Colon (tissue), 2 donors: Measurements from ENCODE around the gene GPS1.

Source experiments
- FAIRE-seq: peaks from 2 replicates; lab custom pipeline; 2012; peaks lifted over from hg19 to GRCh38; lab: Jason Lieb, UNC
- donor health status: control.
- donor health status: control.

The GPS1 gene

DNA sequence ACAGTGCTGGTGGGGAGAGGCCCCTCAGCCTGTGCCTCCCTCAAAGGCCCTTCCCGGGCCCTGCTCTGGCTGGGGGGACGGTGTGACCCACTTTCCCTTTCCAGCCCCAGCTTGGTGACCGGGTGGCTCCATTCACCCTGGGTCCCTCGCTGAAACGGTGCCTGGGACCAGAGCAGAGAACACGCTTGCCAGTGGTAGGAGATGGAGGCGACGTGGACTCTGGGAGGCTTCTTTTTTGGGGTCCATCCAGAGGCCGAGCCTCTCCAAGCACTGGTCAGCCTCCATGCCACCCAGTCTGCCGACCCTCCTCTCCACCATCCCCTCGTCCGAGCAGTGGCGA is 36.8 kb upstream of the GPS1 start:
- no peak for FAIRE-seq

DNA sequence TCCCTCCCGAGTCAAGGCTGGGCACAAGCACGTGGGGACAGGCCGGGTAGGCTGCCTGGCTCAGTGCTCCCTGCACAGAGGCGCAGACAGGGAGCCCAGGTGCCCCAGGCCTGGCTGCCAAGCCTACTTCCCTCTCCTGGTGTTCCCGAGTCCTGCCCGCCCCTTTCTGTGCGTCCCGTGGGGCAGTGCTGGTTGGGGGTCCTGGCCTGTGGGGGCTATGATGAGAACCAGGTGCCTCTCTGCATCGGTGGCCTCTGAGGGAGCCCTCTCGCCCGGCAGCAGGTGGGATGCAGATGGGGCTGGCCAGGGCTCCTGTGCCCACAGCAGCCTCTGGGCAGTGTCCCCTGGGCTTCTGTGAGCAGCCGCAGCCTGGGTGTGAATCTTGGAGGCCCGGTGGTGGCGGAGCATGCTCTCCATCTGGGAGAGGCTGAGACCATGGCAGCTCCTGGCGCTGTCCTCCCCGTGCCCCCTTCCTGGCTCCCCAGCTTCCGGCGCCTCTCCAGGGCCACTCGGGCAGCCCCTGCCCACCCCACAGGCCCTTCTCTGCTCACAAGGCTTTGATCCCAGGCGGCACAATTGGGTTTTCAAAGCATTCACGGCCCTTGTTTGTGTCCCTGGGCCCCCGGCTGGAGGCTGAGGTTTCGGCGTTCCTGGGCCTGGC is 36.3 kb upstream of the GPS1 start:
- FAIRE-seq: no peak

DNA sequence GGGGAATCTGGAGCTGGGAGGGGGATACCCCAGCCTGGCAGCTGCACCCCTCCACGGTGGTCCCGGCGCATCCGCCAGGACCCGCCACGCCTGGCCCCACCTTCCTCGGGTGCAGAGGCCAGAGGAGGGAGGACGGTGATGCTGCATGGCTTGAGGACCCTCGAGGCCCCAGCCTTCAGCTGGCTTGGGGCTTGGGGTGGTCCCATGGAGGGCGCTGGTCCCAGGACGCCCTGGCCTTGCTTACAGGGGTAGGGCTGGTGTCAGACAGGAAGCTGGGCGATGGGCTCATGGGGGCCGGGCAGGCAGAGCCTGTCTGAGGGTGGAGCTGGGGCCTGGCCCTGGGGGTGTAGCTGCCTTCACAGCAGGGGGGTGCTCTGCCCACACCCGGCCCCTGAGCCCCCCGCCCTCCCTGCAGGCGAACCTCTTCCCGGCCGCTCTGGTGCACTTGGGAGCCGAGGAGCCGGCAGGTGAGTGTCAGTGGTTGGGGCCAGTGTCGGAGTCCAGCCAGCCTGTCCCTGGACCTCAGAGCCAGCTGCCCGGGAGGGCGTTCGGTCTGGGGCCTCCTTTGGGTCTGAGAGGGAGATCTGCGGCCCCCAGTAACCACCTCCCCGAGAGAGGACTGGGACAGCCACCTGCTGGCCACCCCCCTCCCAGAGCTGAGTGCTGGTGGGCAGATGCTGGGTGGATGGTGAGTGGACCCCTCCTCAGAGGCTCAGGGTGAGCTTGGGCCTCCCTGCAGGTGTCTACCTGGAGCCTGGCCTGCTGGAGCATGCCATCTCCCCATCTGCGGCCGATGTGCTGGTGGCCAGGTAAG is 35.4 kb upstream of the GPS1 start:
- no peak for FAIRE-seq

DNA sequence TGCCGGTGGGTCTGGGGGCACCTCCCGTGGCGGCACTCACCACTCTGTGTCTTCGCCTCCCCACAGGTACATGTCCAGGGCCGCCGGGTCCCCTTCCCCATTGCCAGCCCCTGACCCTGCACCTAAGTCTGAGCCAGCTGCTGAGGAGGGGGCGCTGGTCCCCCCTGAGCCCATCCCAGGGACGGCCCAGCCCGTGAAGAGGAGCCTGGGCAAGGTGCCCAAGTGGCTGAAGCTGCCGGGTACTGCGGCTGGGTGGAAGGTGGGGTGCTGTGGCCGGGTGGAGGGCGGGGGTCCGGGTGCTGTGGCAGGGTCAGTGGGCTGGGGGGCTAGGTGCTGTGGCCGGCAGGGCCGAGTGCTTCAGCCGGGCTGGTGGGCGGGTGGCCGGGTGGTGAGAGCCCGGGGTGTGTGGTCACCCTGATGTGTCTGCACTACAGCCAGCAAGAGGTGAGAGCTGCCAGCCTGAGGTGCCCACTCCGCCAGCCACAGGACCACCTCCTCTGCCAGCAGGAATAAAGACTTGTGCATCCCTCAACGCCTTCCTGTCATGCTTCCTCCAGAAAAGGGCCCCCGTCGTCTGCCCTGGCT is 34.7 kb upstream of the GPS1 start:
- no peak for FAIRE-seq

DNA sequence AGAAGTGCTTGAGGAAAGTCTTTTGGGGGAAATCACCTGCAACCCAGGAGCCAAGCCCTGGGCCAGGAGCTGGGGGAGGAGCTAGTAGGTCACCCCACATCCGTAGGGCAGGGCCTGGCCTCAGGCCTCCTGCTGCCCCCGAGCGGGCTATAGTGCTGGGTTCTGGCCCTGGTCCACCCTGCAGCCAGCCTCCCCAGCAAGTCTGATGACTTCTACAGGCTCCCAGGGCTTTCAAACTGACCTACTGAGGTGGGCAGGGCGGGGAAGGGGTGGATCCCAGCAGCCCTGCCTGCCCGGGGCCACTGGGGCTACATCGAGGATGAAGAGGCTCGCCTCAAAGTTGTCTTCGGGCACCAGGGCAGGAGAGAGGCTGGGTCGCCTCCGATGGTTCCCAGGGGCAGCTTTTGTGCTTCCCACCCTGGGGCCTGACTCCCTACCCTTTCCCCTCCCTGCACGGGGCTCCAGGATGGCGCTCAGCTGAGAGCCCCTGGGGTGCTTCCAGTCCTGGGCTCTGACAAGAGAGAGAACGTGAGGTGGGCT is 34.0 kb upstream of the GPS1 start:
- FAIRE-seq: no peak

DNA sequence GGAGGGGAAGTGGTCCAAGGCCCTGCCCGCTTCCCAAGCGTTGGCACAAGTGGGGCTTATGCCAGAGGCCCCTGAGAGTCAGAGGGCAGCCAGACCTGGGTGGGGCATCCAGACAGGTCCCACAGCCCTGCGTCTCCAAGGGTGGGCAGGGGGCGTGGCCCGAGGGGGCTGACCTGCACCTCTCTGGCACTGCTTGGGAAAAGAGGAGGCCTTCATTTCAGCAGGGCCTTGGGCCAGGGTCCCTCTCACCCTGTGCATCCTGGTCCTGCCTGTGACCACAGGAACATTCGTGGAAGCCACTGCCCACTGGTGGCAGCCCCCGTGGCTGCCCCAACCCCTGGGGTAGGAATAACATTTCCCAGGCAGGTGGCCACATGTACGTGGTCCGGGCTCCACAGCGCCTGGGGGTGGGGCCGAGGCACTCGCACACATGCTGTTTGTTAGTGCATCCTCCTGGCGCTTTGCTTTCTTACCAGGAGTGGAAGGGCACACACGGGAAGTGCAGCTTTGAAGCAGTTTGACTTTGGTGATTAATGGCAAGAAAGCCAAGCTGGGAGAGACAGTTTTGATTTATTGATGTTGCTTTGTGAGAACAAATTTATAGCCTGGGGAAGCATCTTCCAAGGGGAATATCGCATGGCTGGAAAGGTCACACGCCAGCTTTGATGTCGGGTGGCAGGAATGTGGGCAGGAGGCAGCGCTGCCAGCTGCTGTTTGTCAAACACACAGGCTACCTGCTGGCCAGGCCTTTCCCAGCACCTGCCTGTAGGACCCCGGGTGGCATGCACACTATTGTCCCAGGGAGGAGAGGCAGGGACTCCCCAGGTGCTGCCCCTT is 33.3 kb upstream of the GPS1 start:
- FAIRE-seq: no peak

DNA sequence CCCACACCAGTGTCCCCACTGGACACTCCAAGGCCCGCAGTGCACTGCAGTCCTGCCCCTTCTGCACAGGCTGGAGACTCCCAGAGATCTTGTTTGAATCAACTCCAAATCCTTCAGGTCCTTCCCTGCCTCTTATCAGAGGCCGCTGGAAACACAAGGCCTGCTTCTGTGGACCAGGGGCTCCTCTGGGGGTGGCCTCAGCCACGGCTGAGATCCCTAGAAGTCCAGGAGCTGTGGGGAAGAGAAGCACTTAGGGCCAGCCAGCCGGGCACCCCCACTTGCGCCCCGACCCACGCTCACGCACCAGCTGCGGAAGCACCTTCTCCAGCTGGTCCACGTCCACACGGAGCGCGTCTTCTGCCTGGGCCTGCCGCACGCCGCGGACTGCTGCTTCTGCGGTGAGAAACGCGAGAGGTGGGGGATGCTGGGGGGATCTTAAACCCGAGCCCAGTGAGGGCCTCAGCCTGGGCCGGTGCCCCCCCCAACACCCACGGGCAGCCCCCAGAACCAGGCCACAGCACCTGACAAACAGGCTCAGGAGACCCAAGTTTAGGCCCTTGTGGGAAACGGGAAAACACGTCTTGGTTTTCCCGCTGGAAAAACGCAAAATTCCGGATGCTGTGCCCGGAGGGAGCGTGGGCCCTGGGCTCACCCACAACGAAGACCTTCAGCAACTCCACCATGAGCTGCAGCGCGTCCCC is 32.6 kb upstream of the GPS1 start:
- FAIRE-seq: no peak

DNA sequence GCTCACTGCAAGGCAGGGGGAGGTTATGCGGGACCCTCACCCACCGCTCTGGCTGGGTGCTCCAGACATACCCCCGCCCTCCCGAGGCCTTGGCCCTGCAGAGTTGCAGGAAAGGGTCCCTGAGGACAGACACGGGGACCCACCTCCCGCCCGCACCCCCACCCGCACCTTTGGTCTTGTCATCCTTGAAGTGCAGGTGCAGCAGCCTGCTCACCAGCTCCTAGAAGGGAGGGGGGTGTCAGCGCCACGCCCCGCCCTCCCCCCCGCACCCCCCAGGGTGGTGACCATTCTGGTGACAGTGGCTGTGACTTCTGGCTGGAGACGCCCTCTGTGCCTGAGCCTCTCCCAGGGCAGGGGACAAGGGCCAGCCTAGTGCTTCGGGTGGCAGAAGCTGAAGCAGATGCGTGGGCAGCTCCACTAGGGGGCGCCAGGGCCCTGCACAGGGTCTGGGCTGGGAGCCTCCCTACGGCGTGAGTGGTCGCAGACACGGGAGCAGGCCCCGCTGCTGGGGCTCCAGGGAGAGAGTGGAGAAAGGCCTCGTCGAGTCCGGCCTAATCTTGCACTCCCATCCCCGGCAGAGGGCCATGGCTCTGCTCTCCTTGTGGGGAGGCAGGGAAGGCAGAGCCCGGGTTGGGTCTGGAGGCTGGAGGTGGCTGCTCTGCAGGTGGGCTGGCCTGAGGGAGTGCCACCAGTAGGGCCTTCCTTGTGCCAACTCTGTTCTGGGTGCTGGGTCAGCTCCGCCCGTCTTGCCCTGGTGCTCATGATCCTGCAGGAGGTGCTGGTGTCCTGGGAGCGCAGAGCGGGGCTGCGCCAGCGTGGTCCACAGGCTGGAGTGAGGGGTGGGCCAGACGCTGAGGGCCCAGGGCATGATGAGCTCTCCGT is 31.8 kb upstream of the GPS1 start:
- FAIRE-seq: no peak

DNA sequence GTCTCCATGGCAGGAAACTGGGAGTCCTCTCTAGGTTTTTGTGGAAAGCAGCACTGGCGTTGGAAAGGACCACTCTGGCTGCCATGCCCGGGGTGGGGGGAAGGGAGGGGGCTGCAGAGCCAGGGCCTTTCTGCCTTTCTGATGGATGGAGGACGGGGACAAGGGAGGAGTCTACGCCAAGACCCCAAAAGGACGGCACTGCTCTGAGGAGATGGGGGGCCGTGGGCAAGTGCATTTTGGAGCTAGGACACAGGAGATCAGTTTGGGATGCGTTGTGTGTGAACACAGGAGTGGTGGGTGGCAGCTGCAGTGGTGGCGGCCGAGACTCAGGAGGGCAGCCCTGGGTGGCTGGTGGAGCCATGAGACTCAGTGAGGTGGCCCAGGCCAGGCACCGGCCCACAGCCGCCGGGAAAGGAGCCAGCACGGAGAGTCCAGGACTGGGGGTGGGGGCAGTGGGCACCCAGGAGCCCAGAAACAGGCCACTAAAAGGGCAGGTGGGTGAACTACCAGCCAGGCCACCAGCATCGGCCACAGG is 31.1 kb upstream of the GPS1 start:
- no peak for FAIRE-seq

DNA sequence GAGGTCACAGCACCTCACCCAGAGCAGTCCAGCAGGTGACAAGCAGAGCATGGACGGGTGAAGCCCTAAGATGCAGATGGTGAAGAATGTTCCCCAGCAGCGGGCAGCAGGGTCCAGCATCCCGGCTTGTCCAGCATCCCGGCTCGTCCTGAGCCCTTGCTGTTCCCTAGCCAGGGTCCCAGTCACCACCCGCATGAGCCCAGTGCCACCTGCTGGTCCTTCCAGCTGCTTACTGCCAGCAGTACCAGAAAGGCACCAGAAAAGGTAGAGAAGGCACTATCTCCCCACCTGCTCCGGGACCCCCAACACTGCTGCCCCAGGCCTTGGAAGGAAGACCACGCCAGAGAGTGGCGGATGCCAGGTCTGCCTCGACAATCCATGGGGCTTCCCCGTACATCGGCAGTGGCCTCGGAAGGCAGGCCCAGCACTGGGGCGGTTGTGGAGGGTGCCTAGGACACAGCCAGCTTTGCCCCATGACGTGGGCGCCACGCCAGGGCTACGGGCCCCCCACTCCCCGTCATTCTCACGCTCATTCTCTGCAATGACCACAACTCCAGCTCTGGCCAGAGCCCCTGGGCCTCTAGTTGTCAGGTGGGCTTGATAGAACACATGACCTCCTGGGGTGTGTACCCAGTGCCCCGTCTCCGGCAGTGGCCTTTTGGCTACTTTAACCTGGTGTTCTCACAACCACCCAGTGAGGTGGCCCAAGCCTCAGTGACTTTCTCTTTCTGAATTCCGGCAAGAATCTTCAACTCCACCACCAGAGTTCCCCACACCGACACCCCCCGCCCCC is 30.4 kb upstream of the GPS1 start:
- no peak for FAIRE-seq

DNA sequence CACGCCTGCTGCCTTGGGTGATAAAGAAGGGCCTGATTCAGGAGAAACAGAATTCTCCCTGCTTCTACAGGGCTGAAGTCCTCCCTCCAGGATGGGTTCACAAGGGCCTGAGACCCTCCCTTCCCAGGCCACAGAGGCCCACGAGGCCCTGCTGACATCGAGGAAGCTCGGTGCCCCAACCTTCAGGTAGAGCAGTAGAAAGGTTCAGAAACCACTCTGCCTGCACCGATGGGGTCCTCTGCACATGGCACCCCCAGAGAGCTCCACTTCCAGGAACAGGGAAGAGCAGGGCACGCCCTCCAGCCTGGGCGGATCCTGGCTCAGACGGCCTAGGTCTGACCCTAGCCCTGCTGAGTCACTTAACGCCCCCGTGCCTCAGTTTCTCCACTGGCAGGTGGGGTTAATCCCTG is 29.8 kb upstream of the GPS1 start:
- no peak for FAIRE-seq

DNA sequence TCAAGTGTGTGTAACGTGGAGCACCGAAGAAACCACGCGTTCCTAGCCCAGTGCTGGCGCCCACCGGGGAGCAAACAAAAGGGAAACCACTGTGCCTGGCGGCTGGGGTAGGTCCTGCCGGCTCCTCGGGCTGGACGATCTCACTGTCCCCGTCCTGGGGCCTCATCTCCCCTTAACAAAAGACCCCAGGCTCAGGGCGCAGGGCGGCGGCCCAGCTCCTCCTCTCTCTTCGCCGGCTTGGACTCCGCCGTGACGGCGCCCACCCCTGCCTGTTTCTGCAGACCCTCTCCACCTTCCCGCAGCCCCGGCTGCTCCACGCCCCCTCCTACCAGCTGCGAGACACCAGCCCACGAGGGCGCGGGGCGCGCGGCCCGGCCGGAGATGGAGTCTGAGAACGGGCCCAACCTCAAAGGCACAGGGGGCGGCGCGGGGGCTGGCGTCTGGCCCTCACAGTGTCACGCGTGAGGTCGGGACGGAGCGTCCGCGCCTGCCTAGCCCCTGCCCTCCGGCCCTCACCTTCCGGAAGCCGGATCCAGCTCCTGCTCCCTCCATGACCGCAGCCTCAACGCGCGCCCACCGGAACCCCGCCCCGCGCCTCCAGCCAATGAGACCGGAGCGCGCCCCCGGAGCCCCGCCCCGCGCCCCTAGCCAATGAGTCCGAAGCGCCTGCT is 29.3 kb upstream of the GPS1 start, which contains the start of gene CENPX:
CENPX (minus strand) TSS at position 569 of the 671 bp plus-strand sequence; CDS start at position 552, 17 bp downstream.
- no peak for FAIRE-seq

DNA sequence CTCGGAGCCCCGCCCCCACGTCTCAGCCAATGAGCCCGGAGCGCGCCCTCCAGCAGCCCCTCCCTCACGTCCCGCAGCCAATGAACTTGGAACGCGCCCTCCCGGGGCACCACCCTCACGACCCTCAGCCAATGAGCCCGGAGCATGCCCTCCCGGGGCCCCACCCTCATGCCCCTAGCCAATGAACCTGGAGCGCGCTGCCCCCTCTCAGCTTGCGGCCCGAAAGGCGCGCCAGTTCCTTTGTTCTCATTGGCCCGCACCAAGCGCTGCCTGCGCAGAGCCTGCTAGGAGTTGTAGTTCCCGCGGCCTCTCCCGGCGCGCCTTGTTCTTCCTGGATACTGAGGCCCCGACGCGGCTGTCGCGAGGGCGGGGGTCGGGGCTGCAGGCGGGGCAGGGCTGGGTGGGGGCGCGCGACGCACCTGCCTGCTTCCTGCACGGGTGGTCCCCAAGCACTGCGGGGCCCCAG is 28.7 kb upstream of the GPS1 start, which contains the start of gene LRRC45:
LRRC45 (plus strand) TSS at position 325 of the 466 bp plus-strand sequence. CDS start 339 bp downstream, outside the sequence.
- peak; percentile 82 for FAIRE-seq

DNA sequence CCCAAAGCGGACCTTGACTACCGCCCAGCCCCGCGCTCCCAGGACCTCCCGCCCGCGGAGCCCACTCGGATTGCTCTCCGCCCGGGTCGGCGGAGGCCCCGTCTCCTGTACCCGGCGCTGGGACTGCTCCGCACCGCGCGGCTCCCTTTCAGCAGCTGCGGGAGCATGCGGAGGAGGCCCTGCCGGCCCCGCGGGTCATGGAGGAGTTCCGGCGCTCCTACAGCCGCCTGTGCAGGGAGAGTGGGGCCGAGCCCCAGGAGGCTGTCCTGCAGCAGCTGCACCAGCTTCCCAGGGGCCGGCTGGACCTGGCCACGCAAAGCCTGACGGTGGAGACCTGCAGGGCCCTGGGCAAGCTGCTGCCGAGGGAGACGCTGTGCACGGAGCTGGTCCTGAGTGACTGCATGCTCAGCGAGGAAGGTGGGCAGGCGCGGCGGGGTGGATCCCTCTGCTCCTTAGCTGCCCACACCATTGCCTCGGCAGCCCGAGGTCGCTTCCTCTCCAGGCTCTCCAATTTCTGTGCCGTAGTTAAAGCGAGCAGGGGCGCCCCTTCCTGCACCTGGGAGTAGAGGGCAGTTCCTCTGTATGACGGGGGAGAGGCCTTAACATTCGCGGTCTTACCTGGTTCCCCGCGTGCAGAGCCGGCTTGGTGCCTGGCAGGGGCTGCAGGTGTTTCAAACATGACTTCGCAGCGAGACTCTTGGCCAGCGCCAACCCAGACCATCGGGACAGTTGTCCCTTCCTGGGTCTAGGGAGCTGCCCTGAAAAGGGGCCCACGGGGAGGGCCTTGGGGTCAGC is 28.1 kb upstream of the GPS1 start:
- no peak for FAIRE-seq

DNA sequence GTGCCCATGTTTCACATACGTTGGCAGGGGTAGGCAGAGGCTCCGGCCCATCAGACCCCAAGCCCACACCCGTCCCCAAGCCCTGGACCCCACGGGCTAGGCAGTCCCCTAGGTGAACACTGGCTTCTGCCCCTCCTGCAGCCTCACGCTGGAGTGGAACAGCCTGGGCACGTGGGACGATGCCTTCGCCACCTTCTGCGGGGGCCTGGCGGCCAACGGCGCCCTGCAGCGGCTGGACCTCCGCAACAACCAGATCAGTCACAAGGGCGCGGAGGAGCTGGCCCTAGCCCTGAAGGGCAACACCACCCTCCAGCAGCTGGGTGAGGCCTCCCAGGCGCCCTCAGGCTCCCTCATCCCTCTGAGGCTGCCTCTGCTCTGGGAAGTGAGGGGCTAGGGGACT is 26.8 kb upstream of the GPS1 start:
- FAIRE-seq: no peak

DNA sequence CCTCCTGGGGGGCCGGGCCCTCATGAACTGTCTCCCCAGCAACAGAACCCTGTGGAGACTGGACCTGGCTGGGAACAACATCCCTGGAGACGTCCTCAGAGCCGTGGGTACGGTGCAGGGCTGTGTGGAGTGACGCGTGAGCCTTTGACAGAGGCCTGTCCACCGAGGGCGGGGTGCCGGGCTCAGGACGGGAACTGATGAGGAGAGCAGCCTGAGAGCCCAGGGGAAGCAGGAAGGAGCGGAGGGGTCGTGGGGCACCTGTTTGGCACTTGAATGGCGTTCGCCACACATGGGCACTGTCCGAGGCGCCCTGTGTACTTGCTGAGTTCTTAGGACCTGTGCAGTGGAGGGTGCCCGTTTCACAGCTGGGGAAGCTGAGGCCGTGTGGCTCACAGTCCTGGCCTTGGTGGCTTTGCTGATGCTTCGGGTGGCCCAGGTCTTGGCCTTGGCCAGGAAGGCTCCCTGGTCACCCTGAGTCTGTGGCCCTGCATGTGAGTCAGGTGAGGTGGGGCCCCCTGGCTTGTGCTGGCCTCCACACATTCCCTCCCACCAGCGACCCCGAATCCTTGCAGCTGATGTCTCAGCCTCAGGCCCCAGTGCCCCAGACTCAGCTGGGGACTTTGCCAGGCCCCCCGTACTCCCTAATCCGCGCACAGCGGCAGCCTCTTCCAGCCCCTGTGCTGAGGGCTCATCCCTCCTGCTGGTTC is 26.1 kb upstream of the GPS1 start:
- no peak for FAIRE-seq

DNA sequence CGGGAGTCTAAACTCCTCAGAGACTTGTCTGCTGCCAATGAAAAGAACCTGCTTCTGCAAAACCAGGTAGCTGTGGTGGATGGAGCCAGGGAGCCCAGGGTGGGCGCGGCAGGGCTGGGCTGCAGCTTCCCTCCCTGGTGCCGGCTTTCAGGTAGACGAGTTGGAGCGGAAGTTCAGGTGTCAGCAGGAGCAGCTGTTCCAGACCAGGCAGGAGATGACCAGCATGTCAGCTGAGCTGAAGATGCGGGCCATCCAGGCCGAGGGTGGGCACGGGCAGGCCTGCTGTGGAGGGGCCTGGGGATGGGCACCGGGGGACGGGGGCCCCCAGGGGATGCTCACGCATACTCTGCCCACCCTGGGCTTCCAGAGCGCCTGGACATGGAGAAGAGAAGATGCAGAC is 23.5 kb upstream of the GPS1 start:
- FAIRE-seq: no peak
